Lower leg skin (tissue), 3 donors: ENCODE results near the gene DLX3.

Experiments used
- POLR2A ChIP-seq, 2 donors: fragments of 450-650 bp; IDR thresholded peaks; one replicate each; pipeline ENCODE4 v1.6.1; 2016 to 2017; ENCODE audit warnings: antibody characterized with exemption in 2 of 2, mild to moderate bottlenecking in 1 of 2, moderate library complexity in 1 of 2
- TF ChIP-seq, protein P1 (sequence below), 3 donors: fragments of 450-650 bp; IDR thresholded peaks; one replicate each; pipeline ENCODE4 v1.5.1; 2016; ENCODE audit warnings: antibody characterized with exemption in 3 of 3, mild to moderate bottlenecking in 3 of 3, moderate library complexity in 2 of 3

DNA sequence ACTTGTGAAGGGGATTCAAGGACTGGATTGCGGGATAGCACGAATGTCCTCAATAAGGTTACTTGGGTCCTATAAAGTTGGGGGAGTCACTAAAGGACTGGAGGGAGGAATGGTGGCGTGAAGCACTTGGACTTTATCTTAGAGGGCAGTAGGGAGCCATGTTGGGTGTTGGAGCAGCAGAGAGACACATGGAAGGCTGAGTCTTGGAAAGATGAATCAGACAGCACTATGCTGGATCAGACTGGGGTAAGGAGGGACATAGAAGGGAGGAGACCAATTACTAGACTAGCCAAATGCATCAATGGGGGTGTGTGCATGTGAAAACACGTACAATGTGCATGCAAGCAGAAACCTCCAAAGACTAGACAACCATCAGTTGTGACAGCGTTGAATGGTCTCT lies 52.1 kb downstream of the DLX3 start:
- TF ChIP-seq, protein P1, sequence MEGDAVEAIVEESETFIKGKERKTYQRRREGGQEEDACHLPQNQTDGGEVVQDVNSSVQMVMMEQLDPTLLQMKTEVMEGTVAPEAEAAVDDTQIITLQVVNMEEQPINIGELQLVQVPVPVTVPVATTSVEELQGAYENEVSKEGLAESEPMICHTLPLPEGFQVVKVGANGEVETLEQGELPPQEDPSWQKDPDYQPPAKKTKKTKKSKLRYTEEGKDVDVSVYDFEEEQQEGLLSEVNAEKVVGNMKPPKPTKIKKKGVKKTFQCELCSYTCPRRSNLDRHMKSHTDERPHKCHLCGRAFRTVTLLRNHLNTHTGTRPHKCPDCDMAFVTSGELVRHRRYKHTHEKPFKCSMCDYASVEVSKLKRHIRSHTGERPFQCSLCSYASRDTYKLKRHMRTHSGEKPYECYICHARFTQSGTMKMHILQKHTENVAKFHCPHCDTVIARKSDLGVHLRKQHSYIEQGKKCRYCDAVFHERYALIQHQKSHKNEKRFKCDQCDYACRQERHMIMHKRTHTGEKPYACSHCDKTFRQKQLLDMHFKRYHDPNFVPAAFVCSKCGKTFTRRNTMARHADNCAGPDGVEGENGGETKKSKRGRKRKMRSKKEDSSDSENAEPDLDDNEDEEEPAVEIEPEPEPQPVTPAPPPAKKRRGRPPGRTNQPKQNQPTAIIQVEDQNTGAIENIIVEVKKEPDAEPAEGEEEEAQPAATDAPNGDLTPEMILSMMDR (IDR thresholded peaks at IDR 0.05): no peak
- no peak for TF ChIP-seq POLR2A (IDR thresholded peaks at IDR 0.05)
